MM.1S (cell line): ENCODE data around the gene POLR2J2.
"Not testable (repeated sequence)": the region's sequence is repeated elsewhere in the genome, so short reads cannot be mapped to it uniquely, and the experiment has no call there.

Experiments used
- EZH2 ChIP-seq: fragments of 300-600 bp; sonication (generic); optimal IDR thresholded peaks from 2 replicates; pipeline ENCODE3; 2017; ENCODE audit warnings: low read depth, mild to moderate bottlenecking, antibody characterized with exemption, low read length, mixed read lengths
- EZH2phosphoT487 ChIP-seq: fragments of 300-600 bp; sonication (generic); IDR thresholded peaks from 2 replicates; pipeline ENCODE4 v1.6.1; 2018; ENCODE audit warnings: antibody characterized with exemption, low read length
- TF ChIP-seq, protein P1 (sequence below): fragments of 300-600 bp; sonication (generic); IDR thresholded peaks from 2 replicates; pipeline ENCODE4 v1.5.1; 2016; ENCODE audit warnings: antibody characterized with exemption, low read length, mixed read lengths

DNA sequence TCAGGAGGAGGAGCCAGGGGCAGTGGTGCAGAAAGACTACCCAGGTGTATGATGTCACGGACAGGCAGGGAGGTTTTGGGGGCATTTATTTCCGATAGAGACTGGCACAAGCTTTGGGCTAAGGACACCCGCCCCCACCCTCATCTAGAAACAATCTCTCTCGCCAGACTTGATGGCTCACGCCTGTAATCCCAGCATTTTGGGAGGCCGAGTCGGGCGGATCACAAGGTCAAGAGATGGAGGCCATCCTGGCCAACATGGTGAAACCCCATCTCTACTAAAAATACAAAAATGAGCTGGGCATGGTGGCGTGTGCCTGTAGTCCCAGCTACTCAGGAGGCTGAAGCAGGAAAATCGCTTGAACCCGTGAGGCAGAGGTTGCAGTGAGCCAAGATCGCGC, 34.5 kb downstream of the POLR2J2 start:
- TF ChIP-seq, protein P1, sequence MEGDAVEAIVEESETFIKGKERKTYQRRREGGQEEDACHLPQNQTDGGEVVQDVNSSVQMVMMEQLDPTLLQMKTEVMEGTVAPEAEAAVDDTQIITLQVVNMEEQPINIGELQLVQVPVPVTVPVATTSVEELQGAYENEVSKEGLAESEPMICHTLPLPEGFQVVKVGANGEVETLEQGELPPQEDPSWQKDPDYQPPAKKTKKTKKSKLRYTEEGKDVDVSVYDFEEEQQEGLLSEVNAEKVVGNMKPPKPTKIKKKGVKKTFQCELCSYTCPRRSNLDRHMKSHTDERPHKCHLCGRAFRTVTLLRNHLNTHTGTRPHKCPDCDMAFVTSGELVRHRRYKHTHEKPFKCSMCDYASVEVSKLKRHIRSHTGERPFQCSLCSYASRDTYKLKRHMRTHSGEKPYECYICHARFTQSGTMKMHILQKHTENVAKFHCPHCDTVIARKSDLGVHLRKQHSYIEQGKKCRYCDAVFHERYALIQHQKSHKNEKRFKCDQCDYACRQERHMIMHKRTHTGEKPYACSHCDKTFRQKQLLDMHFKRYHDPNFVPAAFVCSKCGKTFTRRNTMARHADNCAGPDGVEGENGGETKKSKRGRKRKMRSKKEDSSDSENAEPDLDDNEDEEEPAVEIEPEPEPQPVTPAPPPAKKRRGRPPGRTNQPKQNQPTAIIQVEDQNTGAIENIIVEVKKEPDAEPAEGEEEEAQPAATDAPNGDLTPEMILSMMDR, result not testable (repeated sequence)
- not testable (repeated sequence) for TF ChIP-seq EZH2phosphoT487, EZH2
